G401.6 (cell line): ENCODE data around the gene VWA5A.
"Not testable (repeated sequence)": the region's sequence is repeated elsewhere in the genome, so short reads cannot be mapped to it uniquely, and the experiment has no call there.

Source experiments
- FAIRE-seq: peaks from 2 replicates; lab custom pipeline; 2012; peaks lifted over from hg19 to GRCh38; lab: Jason Lieb, UNC

VWA5A gene

GRCh38 chr11:124093330-124093729 lies 21.9 kb upstream of the VWA5A start:
- FAIRE-seq, result no peak

- no peak for FAIRE-seq
Measured at GRCh38 chr11:124094731-124095130, 20.5 kb upstream of the VWA5A start.

GRCh38 chr11:124096364-124096763 lies 18.9 kb upstream of the VWA5A start:
- no peak for FAIRE-seq

GRCh38 chr11:124098141-124098540 lies 17.1 kb upstream of the VWA5A start:
- FAIRE-seq, result no peak

DNA sequence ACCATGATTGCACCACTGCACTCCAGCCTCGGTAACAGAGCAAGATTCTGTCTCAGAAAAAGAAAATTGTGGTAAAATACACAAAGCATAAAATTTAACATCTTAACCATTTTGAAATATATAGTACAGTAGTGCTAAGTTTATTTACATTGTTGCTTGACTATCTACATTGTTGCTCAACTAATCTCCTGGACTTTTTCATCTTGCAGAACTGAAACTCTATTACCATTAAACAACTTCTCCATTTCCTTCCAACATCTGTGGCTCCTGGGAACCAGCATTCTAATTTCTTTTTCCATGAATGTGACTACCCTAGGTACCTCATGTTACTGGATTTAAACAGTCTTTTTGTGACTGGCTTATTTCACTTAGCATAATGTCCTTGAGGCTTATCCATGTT lies 13.5 kb upstream of the VWA5A start:
- FAIRE-seq, result no peak

- no peak for FAIRE-seq
Measured at GRCh38 chr11:124108156-124108555, 7.1 kb upstream of the VWA5A start.

- FAIRE-seq, result no peak
Measured at GRCh38 chr11:124109377-124109776, 5.9 kb upstream of the VWA5A start.

DNA sequence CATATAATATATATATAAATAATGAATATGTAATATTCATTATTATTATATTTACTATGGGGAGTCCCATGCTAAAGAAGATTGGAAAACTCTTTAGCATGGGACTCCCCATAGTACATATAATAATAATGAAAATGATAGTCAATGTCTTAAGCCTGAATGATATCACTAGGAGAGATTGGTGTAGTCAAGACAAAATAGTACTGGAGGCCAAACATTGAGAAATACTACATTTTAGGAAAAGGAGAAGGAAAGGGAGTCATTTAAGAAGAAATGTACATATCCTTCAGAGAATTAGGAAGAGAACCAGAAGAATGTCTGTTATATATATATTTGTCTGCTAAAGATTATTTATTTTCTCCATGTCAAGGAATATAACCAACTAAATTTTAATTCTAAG lies 5.0 kb upstream of the VWA5A start:
- no peak for FAIRE-seq

GRCh38 chr11:124113890-124114289 lies 1.4 kb upstream of the VWA5A start:
- no peak for FAIRE-seq

DNA sequence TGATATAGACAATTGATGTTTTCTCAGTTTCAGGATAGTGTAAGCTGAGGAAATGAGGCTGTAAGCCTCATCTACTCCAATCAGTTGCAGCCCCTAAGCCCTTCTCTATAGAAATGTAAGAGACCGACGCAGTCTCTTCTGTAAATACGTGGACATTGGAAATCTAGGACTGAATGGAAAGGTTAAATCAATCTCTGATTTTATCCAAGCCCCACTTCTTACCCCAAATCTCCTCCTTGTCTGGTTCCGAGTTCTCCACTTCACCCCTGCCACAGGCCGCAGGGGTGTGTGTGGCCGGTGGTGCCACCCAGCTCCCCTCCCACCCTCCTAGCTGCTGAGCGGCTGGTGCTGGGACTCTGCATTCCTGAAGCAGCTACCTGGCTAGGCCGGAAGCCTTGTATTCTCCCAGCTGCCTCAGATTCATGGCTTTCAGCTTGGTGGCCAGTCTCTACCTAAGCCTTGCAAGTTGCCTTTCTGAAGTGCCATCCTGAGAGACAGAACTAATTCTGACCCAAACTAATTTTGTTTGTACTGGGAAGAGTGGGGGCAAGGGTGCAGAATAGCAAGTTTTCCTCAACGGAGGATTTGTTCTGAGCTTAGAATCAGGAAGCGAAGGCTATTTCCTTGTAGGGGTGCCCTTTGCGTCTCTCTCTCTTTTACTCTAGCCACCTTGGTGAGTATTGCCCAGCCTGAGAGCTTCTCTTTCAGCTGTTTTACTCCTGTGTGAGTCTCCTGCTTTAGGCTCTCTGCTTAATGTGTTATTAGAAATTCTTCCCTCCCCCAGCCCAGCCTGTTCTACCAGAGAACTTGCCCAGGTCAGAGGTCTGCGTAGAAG lies 749 bp downstream of the VWA5A start:
- FAIRE-seq, result no peak

DNA sequence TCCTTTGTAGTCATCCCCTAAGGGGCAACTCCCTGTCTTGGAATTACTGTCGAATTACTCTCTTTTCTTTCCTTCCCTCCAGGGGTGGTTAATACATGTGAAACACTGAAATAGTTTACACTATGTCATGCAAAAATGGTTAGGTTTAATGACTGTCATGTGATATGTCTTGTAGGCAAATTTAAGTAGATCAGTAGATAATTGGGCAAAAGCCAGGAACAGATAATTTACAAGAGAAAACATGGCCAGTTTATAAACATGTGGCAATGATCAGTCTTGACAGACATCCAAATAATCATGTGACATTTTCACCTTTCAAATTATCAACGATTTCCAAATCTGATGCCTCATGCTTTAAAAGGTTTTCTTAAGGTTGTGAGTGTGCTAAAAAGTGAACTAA lies 3.9 kb downstream of the VWA5A start:
- FAIRE-seq, result no peak

GRCh38 chr11:124120891-124121290 lies 5.6 kb downstream of the VWA5A start:
- no peak for FAIRE-seq

DNA sequence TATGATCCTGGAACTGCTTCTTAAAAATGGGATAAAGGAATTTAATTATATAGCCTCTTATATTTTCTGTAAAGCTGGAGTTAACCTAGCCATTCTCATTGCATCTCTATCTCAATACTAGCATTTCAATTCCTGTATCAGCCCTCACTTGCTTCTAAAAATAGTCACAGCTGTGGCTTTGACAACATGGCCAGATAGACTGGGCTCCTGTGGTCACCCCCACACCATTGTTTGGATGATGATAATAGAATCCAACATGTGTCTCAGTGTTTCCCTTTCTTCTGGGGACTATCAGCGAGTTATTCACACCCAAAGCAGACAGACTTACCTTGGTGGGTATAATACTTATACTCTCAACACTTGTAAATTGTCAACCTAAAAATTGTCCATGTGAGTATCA lies 6.9 kb downstream of the VWA5A start:
- no peak for FAIRE-seq

DNA sequence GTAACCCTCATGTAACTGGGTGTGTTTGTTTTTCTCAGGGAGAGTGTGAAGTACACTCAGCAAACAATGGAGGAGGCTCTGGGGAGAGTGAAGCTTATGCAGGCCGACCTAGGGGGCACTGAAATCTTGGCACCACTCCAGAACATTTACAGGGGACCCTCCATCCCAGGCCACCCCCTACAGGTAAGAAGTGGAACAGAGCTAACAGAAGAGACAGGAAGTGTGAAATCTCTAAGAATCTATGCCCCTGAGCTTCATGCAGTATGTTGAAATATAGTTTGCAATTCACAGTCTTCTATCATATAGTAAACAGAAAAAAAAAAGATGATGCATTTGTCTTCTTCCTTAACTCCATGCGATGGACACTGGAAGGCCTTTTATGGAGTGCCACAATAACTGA lies 8.4 kb downstream of the VWA5A start:
- FAIRE-seq, result no peak

- FAIRE-seq, result not testable (repeated sequence)
Measured at GRCh38 chr11:124127134-124127533, 11.9 kb downstream of the VWA5A start.

GRCh38 chr11:124143034-124143433 lies 27.8 kb downstream of the VWA5A start:
- FAIRE-seq, result no peak

- FAIRE-seq, result no peak
Measured at GRCh38 chr11:124147951-124148350, 32.7 kb downstream of the VWA5A start.

GRCh38 chr11:124150684-124151083 lies 35.4 kb downstream of the VWA5A start:
- no peak for FAIRE-seq

DNA sequence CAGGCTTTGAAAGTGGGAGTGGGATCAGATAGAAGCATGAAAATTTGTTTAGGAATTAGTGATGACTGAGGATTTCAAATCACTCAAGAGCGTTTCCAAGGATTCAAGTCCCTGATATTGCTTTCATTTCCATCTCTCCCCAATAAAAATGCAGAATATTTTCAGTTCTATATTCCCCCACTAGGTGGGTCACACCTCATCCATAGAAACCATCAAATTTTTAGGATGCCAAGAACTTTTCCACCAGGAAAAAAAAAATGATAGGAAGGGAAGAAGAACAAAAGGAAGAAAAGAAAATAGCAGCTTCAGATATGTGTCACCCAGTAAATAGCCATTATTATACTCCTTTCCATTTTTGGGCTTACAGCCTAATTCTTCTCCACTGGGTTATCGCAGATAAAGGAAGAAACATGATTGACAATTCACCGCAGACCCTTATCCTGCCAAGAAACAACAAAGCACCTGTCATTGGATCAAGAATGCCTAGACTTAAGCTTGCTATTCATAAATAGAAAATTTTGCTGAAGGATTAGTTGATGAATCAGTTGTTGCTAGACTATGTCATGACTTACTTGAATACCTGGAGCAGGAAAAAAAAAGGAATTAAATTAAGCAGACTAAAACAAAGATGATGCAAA lies 37.6 kb downstream of the VWA5A start:
- no peak for FAIRE-seq

GRCh38 chr11:124153821-124154220 lies 38.6 kb downstream of the VWA5A start:
- FAIRE-seq, result no peak

DNA sequence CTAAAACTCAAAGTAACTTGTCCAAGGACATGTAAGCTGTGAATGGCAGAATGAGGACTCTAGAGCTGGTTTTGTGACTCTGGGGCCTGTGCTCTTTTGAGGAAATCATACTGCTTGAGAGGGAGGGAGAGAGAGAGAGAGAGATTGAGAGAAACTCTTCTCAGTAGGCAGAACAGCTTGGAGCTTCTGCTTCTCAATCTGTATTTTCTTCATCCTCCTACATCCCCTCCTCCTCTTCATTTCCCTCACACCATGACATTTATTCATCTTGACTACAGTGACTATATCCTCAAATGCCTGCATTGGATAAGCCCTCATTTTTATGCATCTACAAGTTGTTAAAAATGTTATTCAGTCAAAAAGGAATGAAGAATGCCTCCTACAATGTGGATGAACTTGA lies 44.2 kb downstream of the VWA5A start:
- FAIRE-seq, result no peak

DNA sequence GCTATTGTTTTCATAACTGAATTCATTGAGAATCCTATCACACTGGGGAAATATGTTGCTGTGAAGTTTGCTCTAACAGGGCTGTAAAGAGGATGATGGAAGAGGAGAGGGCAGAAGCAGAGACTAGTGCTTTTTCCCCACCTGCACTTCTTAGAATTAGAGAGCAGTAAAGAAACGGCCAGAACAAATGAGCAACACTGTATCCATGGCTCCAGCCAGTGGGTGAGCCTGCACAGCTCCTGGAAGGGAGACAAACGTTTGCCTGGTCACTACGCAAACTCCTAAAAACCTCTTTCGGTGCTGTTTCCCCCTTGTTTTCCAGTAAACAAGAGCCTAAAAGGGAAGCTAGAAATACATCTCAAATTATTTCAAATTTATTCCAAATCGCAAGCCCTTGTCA lies 45.7 kb downstream of the VWA5A start:
- FAIRE-seq, result no peak

- FAIRE-seq, result no peak
Measured at GRCh38 chr11:124167826-124168231, 52.6 kb downstream of the VWA5A start.

- FAIRE-seq, result no peak
Measured at GRCh38 chr11:124168796-124169195, 53.5 kb downstream of the VWA5A start.
